ENCODE data around the gene GSTM2.
A peak's percentile ranks its signal among the peaks of the same experiment; 100 is the strongest.

GSTM2 gene

DNA sequence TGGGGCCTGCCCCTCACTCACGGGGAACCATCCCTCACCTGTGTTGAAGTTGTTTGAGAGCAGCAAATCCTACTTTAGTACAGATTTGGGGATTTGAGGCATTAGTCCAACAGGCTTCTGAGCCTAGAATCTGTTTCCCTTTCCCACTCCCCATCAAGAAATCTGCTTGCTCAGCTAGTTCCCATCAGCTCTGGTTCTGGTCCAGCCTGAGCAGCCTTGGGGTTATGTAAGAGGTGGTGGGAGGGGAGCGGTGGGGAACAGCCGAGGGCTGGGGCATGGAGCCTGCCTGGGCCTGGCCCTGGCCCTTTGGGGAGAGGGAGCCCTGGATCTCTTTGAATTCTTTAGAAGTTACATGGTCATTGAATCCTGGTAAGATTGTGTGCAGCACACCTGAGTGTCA lies 48.3 kb downstream of the GSTM2 start:
- no peak for DNase-seq (ENCODE audit: low spot score)

DNA sequence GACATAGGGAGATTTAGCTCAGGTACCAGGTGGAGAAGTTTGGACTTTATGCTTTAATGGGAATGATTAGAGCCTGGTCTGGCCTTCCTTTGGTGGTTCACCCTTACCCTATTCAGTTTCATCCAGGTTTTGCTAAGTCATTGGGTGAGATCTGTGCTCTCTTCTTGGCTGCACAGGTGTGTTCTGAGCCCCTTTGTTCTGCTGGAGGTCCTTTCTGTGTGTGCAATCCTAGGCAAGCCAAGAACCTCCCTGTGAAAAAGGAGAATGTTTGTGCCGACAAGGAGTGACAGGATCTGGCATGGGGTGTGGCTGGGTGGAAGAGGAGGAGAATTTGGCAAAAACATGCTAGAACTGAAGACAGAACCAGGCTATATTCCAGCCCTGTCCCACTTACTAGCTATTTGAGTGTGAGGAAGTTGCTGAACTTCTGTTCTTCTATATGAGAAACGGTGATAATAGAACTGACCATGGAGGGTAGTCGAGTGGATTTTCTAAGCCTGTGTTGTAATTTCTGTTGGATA lies 48.8 kb downstream of the GSTM2 start:
- no peak for DNase-seq (ENCODE audit: low spot score)

DNA sequence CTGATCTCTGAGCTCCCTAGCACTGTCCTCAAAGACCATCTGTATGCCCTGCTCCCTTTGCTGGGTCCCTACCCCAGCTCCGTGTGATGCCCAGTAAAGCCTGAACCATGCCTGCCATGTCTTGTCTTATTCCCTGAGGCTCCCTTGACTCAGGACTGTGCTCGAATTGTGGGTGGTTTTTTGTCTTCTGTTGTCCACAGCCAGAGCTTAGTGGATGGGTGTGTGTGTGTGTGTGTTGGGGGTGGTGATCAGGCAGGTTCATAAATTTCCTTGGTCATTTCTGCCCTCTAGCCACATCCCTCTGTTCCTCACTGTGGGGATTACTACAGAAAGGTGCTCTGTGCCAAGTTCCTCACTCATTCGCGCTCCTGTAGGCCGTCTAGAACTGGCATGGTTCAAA lies 49.9 kb downstream of the GSTM2 start:
- no peak for DNase-seq (ENCODE audit: low spot score)

DNA sequence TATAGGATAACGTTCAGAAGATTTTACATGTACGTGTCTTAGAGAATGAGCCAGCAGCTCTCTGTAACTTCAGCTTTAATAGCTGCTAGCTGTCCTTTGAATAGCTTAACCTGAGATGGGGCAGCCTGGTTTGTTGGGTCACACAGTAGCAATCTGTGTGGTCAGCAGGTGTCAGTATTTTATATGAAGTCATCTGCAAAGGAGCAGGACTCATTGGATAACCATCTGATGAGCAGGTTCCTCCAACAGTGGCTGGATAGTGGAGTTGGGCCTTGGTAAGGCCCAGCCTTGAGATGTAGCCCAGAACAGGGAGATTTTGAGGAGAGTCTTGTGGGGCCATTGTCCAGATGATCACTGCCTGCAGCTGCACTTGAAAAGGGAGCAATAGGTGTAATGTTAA lies 50.6 kb downstream of the GSTM2 start:
- no peak for DNase-seq (ENCODE audit: low spot score)

DNA sequence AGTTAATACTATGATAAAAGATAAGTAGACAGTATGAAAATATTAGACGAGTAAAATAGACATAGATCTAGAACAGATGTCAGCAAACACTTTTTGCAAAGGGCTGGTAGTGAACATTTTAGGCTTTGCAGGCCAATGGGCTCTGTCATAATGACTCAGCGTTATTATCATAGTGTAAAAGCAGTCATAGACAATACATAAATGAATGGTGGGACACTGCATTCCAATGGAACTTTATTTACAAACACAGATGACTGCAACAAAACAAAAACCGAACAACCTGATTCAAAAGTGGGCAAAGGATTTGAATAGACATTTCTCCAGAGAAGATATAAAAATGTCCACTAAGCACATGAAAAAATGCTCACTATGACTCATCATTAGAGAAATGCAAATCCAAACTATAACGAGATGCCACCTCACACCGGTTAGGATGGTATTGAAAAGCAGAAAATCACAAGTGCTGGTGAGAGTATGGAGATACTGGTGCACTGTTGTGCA lies 51.5 kb downstream of the GSTM2 start:
- DNase-seq (ENCODE audit: low spot score): peak; percentile 51

DNA sequence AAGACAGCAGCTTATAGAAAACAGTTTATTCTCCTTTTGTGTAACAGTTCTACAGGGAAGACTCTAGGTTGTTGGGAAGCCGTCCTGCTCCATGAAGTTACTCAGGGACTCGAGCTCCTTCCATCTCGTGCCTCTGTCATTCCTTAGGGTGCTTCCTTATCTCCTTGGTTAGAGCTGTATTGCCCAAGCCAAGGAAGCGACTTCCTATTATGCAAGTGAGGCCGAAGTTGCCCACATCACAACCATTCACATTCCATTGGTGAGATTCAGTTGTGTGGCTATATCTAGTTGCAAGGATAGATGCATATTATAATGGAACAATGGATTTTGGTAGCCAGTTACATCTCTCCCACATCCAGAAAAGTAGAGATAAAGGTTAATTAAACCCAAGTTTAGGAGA lies 53.2 kb downstream of the GSTM2 start:
- DNase-seq (ENCODE audit: low spot score): no peak

DNA sequence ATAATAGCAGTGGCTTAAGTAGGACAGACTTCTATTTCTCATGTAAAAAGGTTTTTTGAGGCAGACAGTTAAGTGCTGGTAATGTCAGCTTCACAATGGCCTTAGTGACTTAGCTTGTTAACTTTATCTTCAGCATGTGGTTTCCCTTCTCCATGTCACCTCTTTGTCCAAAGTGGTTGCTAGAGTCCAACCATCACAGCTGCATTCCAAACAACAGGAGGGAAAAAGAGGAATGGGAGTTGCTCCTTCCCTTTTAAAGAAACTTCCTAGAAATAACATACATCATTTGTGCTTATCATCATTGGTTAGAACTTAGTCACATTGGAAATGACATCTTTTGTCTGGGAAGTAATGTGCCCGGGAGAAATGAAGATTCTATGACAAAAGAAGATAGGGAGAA lies 54.1 kb downstream of the GSTM2 start:
- no peak for DNase-seq (ENCODE audit: low spot score)

DNA sequence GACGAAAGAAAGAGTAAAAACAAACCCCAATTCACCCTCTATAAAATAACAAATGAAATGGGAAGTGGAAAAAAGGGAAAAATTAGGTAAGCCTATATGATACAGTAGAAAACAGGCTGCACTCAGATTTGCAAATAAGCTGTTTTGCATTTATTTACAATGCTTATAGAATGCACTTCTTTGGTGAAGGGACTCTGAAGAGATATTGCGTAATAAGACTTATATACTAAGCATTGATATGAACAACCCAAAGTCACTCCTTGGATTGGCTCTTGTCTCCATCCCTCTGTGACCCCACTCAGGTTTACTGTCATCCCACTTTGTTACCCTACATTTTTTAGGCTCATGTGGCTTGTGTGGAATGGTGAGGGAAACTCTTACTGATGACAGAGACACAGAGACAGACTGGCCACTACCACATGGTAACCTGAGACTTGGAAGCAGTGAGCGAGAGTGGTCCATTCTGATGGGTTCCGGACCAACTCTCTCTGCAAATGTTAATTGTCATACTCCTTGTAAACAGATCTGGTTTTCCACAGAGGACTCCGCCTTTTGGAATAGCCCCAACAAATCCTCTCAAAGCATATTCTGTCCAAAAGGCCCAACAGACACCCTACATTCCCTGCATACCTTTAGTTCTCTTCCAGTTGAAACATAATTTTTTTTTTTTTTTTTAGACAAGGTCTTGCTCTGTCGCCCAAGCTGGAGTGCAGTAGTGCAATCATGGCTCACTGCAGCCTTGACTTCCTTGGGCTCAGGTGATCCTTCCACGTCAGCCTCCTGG lies 55.2 kb downstream of the GSTM2 start:
- peak; percentile 61 for DNase-seq (ENCODE audit: low spot score)

All from AG08395 (cell line).